Activated CD4-positive, alpha-beta T cell treated with anti-CD3 and anti-CD28 coated beads for 36 hours (primary cell): ENCODE measurements around the gene STARD3. TPM values are rescaled to one million over a fixed set of nuclear protein-coding genes. Genes with fewer than 3 reads are reported as not detected.
A peak's percentile ranks its signal among the peaks of the same experiment; 100 is the strongest.

Experiments
- ATAC-seq: fragments of 200-7000 bp; cut with Tn5 transposase; one replicate; pipeline ENCODE4 v1.10.0; 2021; ENCODE audit warnings: mild to moderate bottlenecking, moderate library complexity
- CTCF ChIA-PET: fragments of 350-600 bp; sonication (Branson Sonifier 250); formaldehyde crosslinking; loops from one replicate; lab custom pipeline; 2021; ENCODE audit warnings: antibody characterized with exemption; lab: Charles Lee
- POLR2A ChIA-PET: fragments of 350-600 bp; sonication (Branson Sonifier 250); formaldehyde crosslinking; loops from one replicate; lab custom pipeline; 2021; ENCODE audit warnings: antibody characterized with exemption, inconsistent platforms; lab: Charles Lee
- DNase-seq: peaks from one replicate; pipeline ENCODE4 v3.0.0-alpha.2; 2020
- H3K27ac Mint-ChIP-seq: one replicate; pipeline ENCODE4 v1.8.0; 2021; ENCODE audit warnings: mixed read lengths
- H3K27me3 Mint-ChIP-seq: one replicate; pipeline ENCODE4 v1.8.0; 2021; ENCODE audit warnings: mixed read lengths
- H3K36me3 Mint-ChIP-seq: one replicate; pipeline ENCODE4 v1.8.0; 2021; ENCODE audit warnings: low read depth, mixed read lengths
- H3K4me1 Mint-ChIP-seq: one replicate; pipeline ENCODE4 v1.8.0; 2021; ENCODE audit warnings: mixed read lengths
- H3K4me3 Mint-ChIP-seq: one replicate; pipeline ENCODE4 v1.8.0; 2021; ENCODE audit warnings: mild to moderate bottlenecking, moderate library complexity, mixed read lengths
- H3K9me3 Mint-ChIP-seq: one replicate; pipeline ENCODE4 v1.8.0; 2021; ENCODE audit warnings: low read depth, mixed read lengths
- intact Hi-C, 2 experiments: fragments of 100-400 bp; cut with DNase I in 1 of 2; cut with micrococcal nuclease in 1 of 2; formaldehyde crosslinking; loops; one replicate each; pipeline versions ENCODE4 v1.14.2 to v1.15.1; 2022 to 2024; cut with DNase I, micrococcal nuclease
- total RNA-seq, 2 experiments: library from RNA; stranded (reverse); gene quantifications; one replicate each; pipeline ENCODE4 v1.2.3, GENCODE V29; 2021

The STARD3 gene
- total RNA-seq, 2 experiments from 2014 or later: 46.8 to 77.9 TPM

- ATAC-seq: no peak
- DNase-seq: no peak
- no peaks in the 10 kb centered on the region for H3K36me3 Mint-ChIP-seq
- ChIA-PET POLR2A (no interaction called here), CTCF (interaction anchor here (1.6 to 11.1 kb wide), 3 partner anchors 10 to 98 kb away, joined by 4 to 181 read pairs (median 25); partner anchors contain the start of gene MIEN1)
- H3K4me1 Mint-ChIP-seq: peaks cover 22% of the 10 kb centered on the region
- peaks cover 20% of the 10 kb centered on the region for H3K27me3 Mint-ChIP-seq
- intact Hi-C loops: loop anchor here in 1 of 2 experiments (10.0 kb wide), 1 partner anchor 397 kb away; no protein-coding TSS in a partner anchor
- no peak overlapping the region for H3K4me3 Mint-ChIP-seq
- no peak overlapping the region for H3K27ac Mint-ChIP-seq
- H3K9me3 Mint-ChIP-seq: no peaks in the 10 kb centered on the region
Measured at GRCh38 chr17:39631403-39631802, 5.5 kb upstream of the STARD3 start.

GRCh38 chr17:39632153-39632941, 4.6 kb upstream of the STARD3 start:
- intact Hi-C loops: loop anchor here in 1 of 2 experiments (10.0 kb wide), 1 partner anchor 398 kb away; no protein-coding TSS in a partner anchor
- Mint-ChIP-seq H3K4me3 (no peak overlapping the region), H3K27me3 (peaks cover 17% of the 10 kb centered on the region), H3K27ac (peak overlapping the region; percentile 26), H3K9me3 (no peaks in the 10 kb centered on the region), H3K36me3 (no peaks in the 10 kb centered on the region), H3K4me1 (peaks cover 20% of the 10 kb centered on the region)
- ATAC-seq (no peak), DNase-seq (no peak)
- CTCF ChIA-PET: interaction anchor here (0.5 to 11.1 kb wide), 8 partner anchors 11 to 421 kb away, joined by 3 to 181 read pairs (median 4); partner anchors contain the start of gene PNMT
- POLR2A ChIA-PET: no interaction called here

- no peak overlapping the region for H3K27ac Mint-ChIP-seq
- H3K4me1 Mint-ChIP-seq: peaks cover 32% of the 10 kb centered on the region
- intact Hi-C loops: loop anchor here in 1 of 2 experiments (10.0 kb wide), 1 partner anchor 399 kb away; no protein-coding TSS in a partner anchor
- no peaks in the 10 kb centered on the region for H3K9me3 Mint-ChIP-seq
- POLR2A ChIA-PET: no interaction called here
- H3K36me3 Mint-ChIP-seq: no peaks in the 10 kb centered on the region
- no peak overlapping the region for H3K4me3 Mint-ChIP-seq
- DNase-seq (no peak), ATAC-seq (no peak)
- peaks cover 8% of the 10 kb centered on the region for H3K27me3 Mint-ChIP-seq
- CTCF ChIA-PET: interaction anchor here (0.6 to 11.1 kb wide), 13 partner anchors 13 to 360 kb away, joined by 3 to 181 read pairs (median 4); partner anchors contain the start of genes MIEN1 and PNMT
Measured at GRCh38 chr17:39633570-39634183, 3.3 kb upstream of the STARD3 start.

DNA sequence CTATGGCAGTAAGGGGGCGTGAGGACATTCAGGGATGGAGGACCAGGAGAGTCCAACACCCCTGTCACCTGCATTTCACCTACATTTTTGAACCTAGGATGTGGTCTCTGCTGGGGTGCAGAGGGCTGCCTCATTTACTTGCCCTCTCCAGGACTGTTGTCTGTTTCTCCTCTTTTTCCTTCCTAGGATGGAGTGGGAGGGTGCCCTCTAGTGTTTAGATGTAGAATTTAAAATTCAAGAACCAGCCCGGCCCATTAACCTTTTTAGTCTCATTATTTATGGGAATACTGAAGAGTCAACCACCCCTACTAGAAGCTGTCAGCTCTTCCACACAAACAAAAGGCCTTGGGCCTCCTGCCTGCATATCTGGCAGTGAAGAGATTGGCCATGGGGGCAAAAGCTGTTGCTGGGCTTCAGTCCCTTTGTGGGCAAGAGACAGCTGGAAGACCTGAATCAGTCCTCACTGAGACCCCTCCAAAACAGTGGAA, 2.5 kb upstream of the STARD3 start:
- Mint-ChIP-seq H3K27ac (no peak overlapping the region), H3K4me1 (peaks cover 38% of the 10 kb centered on the region), H3K4me3 (no peak overlapping the region), H3K9me3 (no peaks in the 10 kb centered on the region), H3K27me3 (peaks cover 7% of the 10 kb centered on the region), H3K36me3 (no peaks in the 10 kb centered on the region)
- POLR2A ChIA-PET: no interaction called here
- CTCF ChIA-PET: interaction anchor here (0.6 to 11.1 kb wide), 21 partner anchors 9 to 1313 kb away, joined by 3 to 181 read pairs (median 3); partner anchors contain the start of gene MIEN1
- intact Hi-C loops: loop anchor here in 1 of 2 experiments (10.0 kb wide), 1 partner anchor 400 kb away; no protein-coding TSS in a partner anchor
- DNase-seq (no peak), ATAC-seq (no peak)

GRCh38 chr17:39635614-39636176, 1.2 kb upstream of the STARD3 start:
- Mint-ChIP-seq H3K36me3 (no peaks in the 10 kb centered on the region), H3K4me3 (peak overlapping the region; percentile 86), H3K9me3 (no peaks in the 10 kb centered on the region), H3K4me1 (peaks cover 49% of the 10 kb centered on the region), H3K27ac (peak overlapping the region; percentile 66), H3K27me3 (peaks cover 5% of the 10 kb centered on the region)
- ATAC-seq (no peak), DNase-seq (no peak)
- POLR2A ChIA-PET: no interaction called here
- CTCF ChIA-PET: interaction anchor here (0.6 to 11.1 kb wide), 8 partner anchors 12 to 907 kb away, joined by 3 to 181 read pairs (median 4); no protein-coding TSS in a partner anchor
- intact Hi-C loops: loop anchor here (2.0 to 10.0 kb wide), 5 partner anchors 53 to 401 kb away; partner anchors contain the start of genes IKZF3 (in 1 of the 2), PGAP3 (in 1 of the 2) and ZPBP2 (in 1 of the 2)

GRCh38 chr17:39636587-39636926, 387 bp upstream of the STARD3 start:
- H3K36me3 Mint-ChIP-seq: no peaks in the 10 kb centered on the region
- H3K9me3 Mint-ChIP-seq: no peaks in the 10 kb centered on the region
- intact Hi-C loops: loop anchor here (2.0 to 10.0 kb wide), 5 partner anchors 52 to 402 kb away; partner anchors contain the start of genes IKZF3 (in 1 of the 2), PGAP3 (in 1 of the 2) and ZPBP2 (in 1 of the 2)
- POLR2A ChIA-PET: no interaction called here
- H3K4me3 Mint-ChIP-seq: peak overlapping the region; percentile 86
- peaks cover 50% of the 10 kb centered on the region for H3K4me1 Mint-ChIP-seq
- H3K27ac Mint-ChIP-seq: peak overlapping the region; percentile 66
- ATAC-seq (peak; percentile 13), DNase-seq (no peak)
- H3K27me3 Mint-ChIP-seq: peaks cover 1% of the 10 kb centered on the region
- CTCF ChIA-PET: interaction anchor here (2.2 to 11.1 kb wide), 2 partner anchors 16 to 17 kb away, joined by 7 to 181 read pairs; no protein-coding TSS in a partner anchor

GRCh38 chr17:39638317-39638716, 1.4 kb downstream of the STARD3 start:
- H3K4me1 Mint-ChIP-seq: peaks cover 61% of the 10 kb centered on the region
- H3K27me3 Mint-ChIP-seq: no peaks in the 10 kb centered on the region
- H3K4me3 Mint-ChIP-seq: peak overlapping the region; percentile 86
- ChIA-PET CTCF (interaction anchor here (1.2 to 11.1 kb wide), 3 partner anchors 15 to 92 kb away, joined by 4 to 181 read pairs (median 7); partner anchors contain the start of gene MIEN1), POLR2A (interaction anchor here (0.6 kb wide), 1 partner anchor 31 kb away, joined by 3 read pairs; no protein-coding TSS in a partner anchor)
- H3K27ac Mint-ChIP-seq: peak overlapping the region; percentile 83
- intact Hi-C loops: loop anchor here (5.0 to 10.0 kb wide), 2 partner anchors 229 to 404 kb away; partner anchors contain the start of gene ZPBP2 (in 1 of the 2)
- ATAC-seq (no peak), DNase-seq (no peak)
- H3K9me3 Mint-ChIP-seq: no peaks in the 10 kb centered on the region
- no peaks in the 10 kb centered on the region for H3K36me3 Mint-ChIP-seq

DNA sequence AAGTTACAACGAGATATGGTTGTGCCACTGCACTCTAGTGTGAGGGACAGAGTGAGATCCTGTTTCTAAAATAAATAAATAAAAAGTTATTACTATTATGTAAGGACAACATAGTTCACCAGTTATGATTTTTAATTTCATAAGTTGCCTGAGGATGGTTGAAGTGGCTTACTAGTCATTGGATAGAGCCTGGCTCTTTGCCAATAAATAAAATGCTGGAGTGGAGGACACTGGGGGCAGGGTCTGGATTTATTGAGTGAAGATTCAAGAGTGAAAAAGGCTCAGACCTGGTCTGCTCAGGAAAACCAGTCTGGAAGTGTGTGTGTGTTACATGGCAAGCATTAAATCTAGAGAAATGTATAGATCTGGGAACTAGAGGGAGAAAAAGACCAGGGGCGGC, 2.1 kb downstream of the STARD3 start:
- no peak for DNase-seq
- Mint-ChIP-seq H3K36me3 (no peaks in the 10 kb centered on the region), H3K4me3 (no peak overlapping the region), H3K9me3 (no peaks in the 10 kb centered on the region), H3K27ac (peak overlapping the region; percentile 2), H3K27me3 (no peaks in the 10 kb centered on the region), H3K4me1 (peaks cover 67% of the 10 kb centered on the region)
- CTCF ChIA-PET: interaction anchor here (0.5 to 11.1 kb wide), 5 partner anchors 15 to 393 kb away, joined by 4 to 181 read pairs (median 4); partner anchors contain the start of gene MIEN1
- ATAC-seq: no peak
- intact Hi-C loops: loop anchor here (5.0 to 10.0 kb wide), 2 partner anchors 228 to 404 kb away; partner anchors contain the start of gene ZPBP2 (in 1 of the 2)
- POLR2A ChIA-PET: no interaction called here

DNA sequence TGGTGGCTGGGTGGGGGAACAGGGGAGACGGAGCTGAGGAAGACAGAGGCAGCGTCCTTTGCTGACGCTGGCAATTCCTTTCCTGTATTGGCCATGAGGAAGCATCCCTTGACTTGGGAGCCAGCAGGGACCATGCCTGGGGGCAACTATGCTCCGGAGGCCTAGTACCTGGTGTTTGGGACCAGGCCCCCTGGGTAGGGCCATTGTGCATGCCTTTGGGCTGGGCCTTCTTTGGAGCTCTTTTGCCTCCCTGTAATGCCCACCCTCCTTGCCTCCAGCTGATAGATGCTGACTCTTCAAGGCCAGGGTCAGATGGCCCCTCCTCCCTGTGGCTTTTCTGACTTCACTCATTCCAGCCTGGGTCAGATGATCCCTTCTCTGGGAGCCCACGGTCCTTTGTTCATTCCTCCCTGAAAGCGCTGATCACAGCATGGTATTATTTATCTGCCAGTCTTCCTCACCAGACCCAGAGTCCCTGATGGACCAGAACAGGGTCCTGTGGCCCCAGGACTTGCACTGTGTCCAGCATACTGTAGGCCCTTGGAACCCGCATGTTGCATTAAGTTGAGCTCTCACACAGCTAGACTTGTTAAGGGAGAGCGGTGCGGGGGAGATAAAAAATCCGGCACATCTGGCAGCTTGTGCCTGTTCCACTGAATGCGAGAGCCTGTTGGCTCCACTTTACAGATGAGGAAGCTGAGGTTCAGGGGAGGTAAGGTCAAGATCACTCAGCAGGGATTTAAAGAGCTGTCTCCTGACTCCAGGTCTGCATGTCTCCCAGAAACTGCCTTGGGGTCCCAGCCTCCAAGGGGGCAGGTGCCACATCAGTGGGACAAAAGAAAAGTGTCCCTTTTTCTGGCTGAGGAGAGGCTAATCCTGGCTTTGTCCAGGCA, 2.9 kb downstream of the STARD3 start:
- Mint-ChIP-seq H3K27ac (no peak overlapping the region), H3K4me1 (peaks cover 64% of the 10 kb centered on the region)

More for the DNA sequence above, 2.9 kb downstream of the STARD3 start:
- Mint-ChIP-seq H3K27me3 (no peaks in the 10 kb centered on the region), H3K9me3 (no peaks in the 10 kb centered on the region), H3K36me3 (no peaks in the 10 kb centered on the region), H3K4me3 (no peak overlapping the region)
- ChIA-PET POLR2A (no interaction called here), CTCF (interaction anchor here (0.5 to 11.1 kb wide), 4 partner anchors 14 to 392 kb away, joined by 4 to 181 read pairs (median 4); no protein-coding TSS in a partner anchor)
- DNase-seq (no peak), ATAC-seq (no peak)
- intact Hi-C loops: loop anchor here (5.0 to 10.0 kb wide), 2 partner anchors 227 to 405 kb away; partner anchors contain the start of gene ZPBP2 (in 1 of the 2)
